Endothelial cell of umbilical vein (primary cell): ENCODE results near the gene FBN2. TPM values are rescaled to one million over a fixed set of nuclear protein-coding genes. Genes with fewer than 3 reads are reported as not detected.

ENCODE experiments used
- BruUV-seq: library from RNA; stranded (reverse); fragments of 400-500 nt; replicated peaks from 2 replicates; lab custom pipeline; 2021; lab: Mats Ljungman, UMichigan
- CTCF ChIA-PET: fragments of 300-600, 350-600 bp; sonication (Branson Sonifier 250); formaldehyde crosslinking; loops from one replicate; lab custom pipeline; 2021; ENCODE audit warnings: antibody characterized with exemption, inconsistent platforms; lab: Charles Lee
- POLR2A ChIA-PET: fragments of 300-600, 350-600 bp; sonication (Branson Sonifier 250); formaldehyde crosslinking; loops from one replicate; lab custom pipeline; 2021; ENCODE audit warnings: antibody characterized with exemption, inconsistent platforms; lab: Charles Lee
- DNase-seq: peaks from one replicate; pipeline ENCODE4 v3.0.0-alpha.2; 2011; ENCODE audit warnings: low read depth, low spot score
- FAIRE-seq: peaks from 2 replicates; lab custom pipeline; 2011; peaks lifted over from hg19 to GRCh38; lab: Jason Lieb, UNC
- H2AFZ ChIP-seq: 2 replicates; pipeline ENCODE4 v1.6.0; 2012; ENCODE audit warnings: low read depth, low read length, control low read depth, inconsistent platforms
- H3K27ac ChIP-seq: 2 replicates; pipeline ENCODE4 v1.5.1; 2011; ENCODE audit warnings: low read depth, mild to moderate bottlenecking, control low read depth, low read length, moderate library complexity; ENCODE audit not compliant: insufficient read depth
- H3K27me3 ChIP-seq, 2 experiments: 2 replicates each; pipeline versions ENCODE4 v1.6.0 to v1.6.1; 2011; ENCODE audit warnings: low read length in 2 of 2, mixed read lengths in 1 of 2; ENCODE audit not compliant: control insufficient read depth in 2 of 2, insufficient read depth in 2 of 2
- H3K36me3 ChIP-seq, 2 experiments: 2 replicates in 1 of 2; 3 replicates in 1 of 2; pipeline ENCODE4 v1.5.1; 2011; ENCODE audit warnings: low read length in 2 of 2, mild to moderate bottlenecking in 1 of 2, moderate library complexity in 1 of 2; ENCODE audit not compliant: control insufficient read depth in 2 of 2, insufficient read depth in 2 of 2; ENCODE audit errors: extremely low read depth in 1 of 2
- H3K4me1 ChIP-seq: 3 replicates; pipeline ENCODE4 v1.5.1; 2011; ENCODE audit warnings: mild to moderate bottlenecking, low read length; ENCODE audit not compliant: control insufficient read depth, insufficient read depth; ENCODE audit errors: extremely low read depth
- H3K4me2 ChIP-seq: 2 replicates; pipeline ENCODE4 v1.6.1; 2011; ENCODE audit warnings: low read length, control low read depth, mixed read lengths; ENCODE audit not compliant: insufficient read depth
- H3K4me3 ChIP-seq, 3 experiments: fragments of 200-600 bp in 1 of 3; sonication (generic), shearing (Covaris generic) in 1 of 3; replicated peaks in 1 of 3; 2 replicates each; pipeline ENCODE4 v1.5.1; 2011 to 2016; ENCODE audit warnings: control low read depth in 3 of 3, low read length in 3 of 3, mild to moderate bottlenecking in 2 of 3, inconsistent platforms in 1 of 3, low read depth in 1 of 3, moderate library complexity in 1 of 3; ENCODE audit not compliant: insufficient read depth in 1 of 3
- H3K79me2 ChIP-seq: 2 replicates; pipeline ENCODE4 v1.6.0; 2012; ENCODE audit warnings: low read length, inconsistent platforms; ENCODE audit not compliant: control insufficient read depth, insufficient read depth
- H3K9ac ChIP-seq: replicated peaks from 2 replicates; pipeline ENCODE3; 2011; ENCODE audit warnings: low read length, control low read depth; ENCODE audit not compliant: insufficient read depth; ENCODE audit errors: extremely low read depth
- H3K9me1 ChIP-seq: replicated peaks from 3 replicates; pipeline ENCODE4 v1.6.0; 2011; ENCODE audit warnings: mild to moderate bottlenecking, low read length; ENCODE audit not compliant: control insufficient read depth, insufficient read depth; ENCODE audit errors: extremely low read depth
- H3K9me3 ChIP-seq: replicated peaks from 2 replicates; pipeline ENCODE4 v1.5.1; 2012; ENCODE audit warnings: low read length, inconsistent platforms; ENCODE audit not compliant: control insufficient read depth, insufficient read depth
- H4K20me1 ChIP-seq: replicated peaks from 2 replicates; pipeline ENCODE3; 2011; ENCODE audit warnings: mild to moderate bottlenecking, low read length; ENCODE audit not compliant: control insufficient read depth, insufficient read depth; ENCODE audit errors: extremely low read depth
- CTCF ChIP-seq, 2 donors: IDR thresholded peaks; 1 replicate in 1 of 2; 2 replicates in 1 of 2; pipeline ENCODE4 v1.5.1; 2011; ENCODE audit warnings: low read length in 2 of 2, mild to moderate bottlenecking in 2 of 2, moderate library complexity in 2 of 2, control low read depth in 1 of 2, inconsistent platforms in 1 of 2, low read depth in 1 of 2; ENCODE audit not compliant: insufficient read depth in 1 of 2; ENCODE audit errors: extremely low read depth in 1 of 2
- EZH2 ChIP-seq: IDR thresholded peaks from 2 replicates; pipeline ENCODE4 v1.6.1; 2012; ENCODE audit warnings: borderline replicate concordance, low read depth, mild to moderate bottlenecking, moderate library complexity, low read length, inconsistent platforms; ENCODE audit not compliant: severe bottlenecking
- FOS ChIP-seq: IDR thresholded peaks from 2 replicates; pipeline ENCODE4 v1.6.1; 2011; ENCODE audit warnings: mild to moderate bottlenecking, low read length, moderate library complexity, borderline replicate concordance; ENCODE audit not compliant: insufficient read depth
- GATA2 ChIP-seq: IDR thresholded peaks from 2 replicates; pipeline ENCODE4 v1.7.0; 2011; ENCODE audit warnings: low read depth, mild to moderate bottlenecking, moderate library complexity, mixed read lengths, low read length; ENCODE audit not compliant: insufficient read length, insufficient read depth
- JUN ChIP-seq: IDR thresholded peaks from 2 replicates; pipeline ENCODE4 v1.6.1; 2011; ENCODE audit warnings: borderline replicate concordance, low read depth; ENCODE audit not compliant: insufficient read length, insufficient read depth
- MYC ChIP-seq: IDR thresholded peaks from one replicate; pipeline ENCODE4 v1.6.1; 2011; ENCODE audit warnings: mild to moderate bottlenecking, low read depth, low read length
- POLR2A ChIP-seq: IDR thresholded peaks from 2 replicates; pipeline ENCODE4 v1.6.1; 2012; ENCODE audit warnings: low read depth, mild to moderate bottlenecking, control low read depth, low read length
- POLR2AphosphoS5 ChIP-seq: IDR thresholded peaks from 2 replicates; pipeline ENCODE4 v1.6.1; 2012; ENCODE audit warnings: low read depth, mild to moderate bottlenecking, control low read depth, low read length, moderate library complexity; ENCODE audit not compliant: insufficient read depth
- dilution Hi-C: fragments of 300-500 bp; cut with MboI; formaldehyde crosslinking; loops from one replicate; pipeline ENCODE4 v1.15.0; 2019; ENCODE audit warnings: low sequenced_read_pairs; ENCODE audit not compliant: extremely low pct_ligation_motif_present
- intact Hi-C: fragments of 100-400 bp; cut with micrococcal nuclease; formaldehyde crosslinking; loops from one replicate; pipeline ENCODE4 v1.10.0; 2022
- polyA plus RNA-seq, 4 experiments: library from polyadenylated mRNA; depleted of rRNA in 3 of 4; stranded (reverse) in 3 of 4; unstranded in 1 of 4; fragments of >200 nt; gene quantifications; 2 replicates each; pipeline versions ENCODE4 v1.2.1 to v1.2.3, GENCODE V29; 2011 to 2012; ENCODE audit warnings: missing spikeins in 1 of 4
- total RNA-seq: library from RNA; stranded (reverse); gene quantifications from 2 replicates; pipeline ENCODE4 v1.2.3, GENCODE V29; 2021

Gene FBN2
- total and polyA plus RNA-seq, 2 donors (not counting 3 experiments of a cell fraction or from before 2014, with no cell fraction given), result 21.8 to 57.4 TPM

- H3K27me3 ChIP-seq, result no peaks in the 10 kb centered on the region
- no peaks in the 10 kb centered on the region for H3K9me3 ChIP-seq
- no TSS peak for BruUV-seq
- H2AFZ ChIP-seq, result no peak overlapping the region
- H3K4me1 ChIP-seq, result no peaks in the 10 kb centered on the region
- DNase-seq, result no peak
- H3K79me2 ChIP-seq, result no peaks in the 10 kb centered on the region
- FAIRE-seq, result no peak
- no peak overlapping the region for H3K4me3 ChIP-seq
- no peak overlapping the region for H3K9ac ChIP-seq
- POLR2A ChIA-PET, result no interaction called here
- H3K4me2 ChIP-seq, result no peak overlapping the region
- dilution Hi-C loops, result no loop called here
- H4K20me1 ChIP-seq, result no peaks in the 10 kb centered on the region
- TF ChIP-seq POLR2AphosphoS5, result no peak
- TF ChIP-seq JUN, result no peak
- TF ChIP-seq POLR2A, result no peak
- TF ChIP-seq MYC, result no peak
- TF ChIP-seq GATA2, result no peak
- TF ChIP-seq CTCF (IDR thresholded peaks at IDR 0.05; ENCODE audit: extremely low read depth in 1 of 2, insufficient read depth in 1 of 2, low read depth in 1 of 2, low read length in 2 of 2), result no peak
- no peak for TF ChIP-seq FOS
- no peak for TF ChIP-seq EZH2
- intact Hi-C loops, result no loop called here
- H3K9me1 ChIP-seq, result no peaks in the 10 kb centered on the region
- no peak overlapping the region for H3K27ac ChIP-seq
- CTCF ChIA-PET, result interaction anchor here (0.9 kb wide), 1 partner anchor 23 kb away, joined by 3 read pairs; no protein-coding TSS in a partner anchor
- no peaks in the 10 kb centered on the region for H3K36me3 ChIP-seq
These were observed 62.4 kb downstream of the FBN2 start for GRCh38 chr5:128475693-128476092.
